Right cardiac atrium (tissue), 5 donors: ENCODE data around the gene KATNBL1. TPM values are rescaled to one million over a fixed set of nuclear protein-coding genes. Genes with fewer than 3 reads are reported as not detected.
"Not testable (repeated sequence)": the region's sequence is repeated elsewhere in the genome, so short reads cannot be mapped to it uniquely, and the experiment has no call there.

ENCODE experiments used
- ATAC-seq, 2 donors: fragments of 200-7000 bp; cut with Tn5 transposase; one replicate each; pipeline versions ENCODE4 v1.8.0 to v1.9.1; 2020; ENCODE audit warnings: moderate library complexity in 2 of 2, mild to moderate bottlenecking in 1 of 2
- DNase-seq, 3 donors: peaks; one replicate each; pipeline ENCODE4 v3.0.0-alpha.2; 2020
- H3K27ac ChIP-seq: one replicate; pipeline ENCODE4 v1.5.1; 2013; ENCODE audit warnings: mild to moderate bottlenecking, low read length, control low read depth, moderate library complexity
- H3K27me3 ChIP-seq: one replicate; pipeline ENCODE4 v1.6.1; 2013; ENCODE audit not compliant: control insufficient read depth, insufficient read depth
- H3K4me1 ChIP-seq: one replicate; pipeline ENCODE4 v1.6.1; 2013; ENCODE audit warnings: low read length; ENCODE audit not compliant: control insufficient read depth, insufficient read depth
- H3K4me3 ChIP-seq: one replicate; pipeline ENCODE4 v1.5.1; 2013; ENCODE audit warnings: low read length, control low read depth
- H3K9me3 ChIP-seq: one replicate; pipeline ENCODE4 v1.6.1; 2013; ENCODE audit warnings: low read length; ENCODE audit not compliant: control insufficient read depth
- WGBS: extraction: QIAGEN DNeasy Blood & Tissue Kit; methylation state at CpG from one replicate; pipeline ENCODE4 v1.1.7; 2013; 5-methylcytosine and 5-hydroxymethylcytosine counted together
- intact Hi-C, 4 donors: fragments of 100-400 bp; cut with DNase I; formaldehyde crosslinking; loops; one replicate each; pipeline versions ENCODE4 v1.11.0 to v1.14.0; 2022 to 2023
- polyA plus RNA-seq: library from polyadenylated mRNA; stranded (reverse); fragments of 200-250 nt; gene quantifications from one replicate; pipeline ENCODE4 v1.2.3, GENCODE V29; 2013
- total RNA-seq, 4 donors: library from RNA; stranded (reverse); fragmentation: NEBNext Ultra II Directional; extraction: Animal tissue kit (Norgen Biotek cat#: 25700); gene quantifications; one replicate each; pipeline ENCODE4 v1.2.1, GENCODE V29; 2021
- donor health status: healthy with polysubstance abuse.
- donor health status: DM: no; HTN: yes; CAD: no.
- donor health status: DM: no; HTN: no; CAD: no.
- donor health status: DM: no; HTN: yes; CAD: no; lungs with severe emphysema.
- donor health status: DM: yes; HTN: yes; CAD: no.

Gene KATNBL1
- total and polyA plus RNA-seq, 5 donors = 12.0 to 26.1 (median 21.3) TPM

DNA sequence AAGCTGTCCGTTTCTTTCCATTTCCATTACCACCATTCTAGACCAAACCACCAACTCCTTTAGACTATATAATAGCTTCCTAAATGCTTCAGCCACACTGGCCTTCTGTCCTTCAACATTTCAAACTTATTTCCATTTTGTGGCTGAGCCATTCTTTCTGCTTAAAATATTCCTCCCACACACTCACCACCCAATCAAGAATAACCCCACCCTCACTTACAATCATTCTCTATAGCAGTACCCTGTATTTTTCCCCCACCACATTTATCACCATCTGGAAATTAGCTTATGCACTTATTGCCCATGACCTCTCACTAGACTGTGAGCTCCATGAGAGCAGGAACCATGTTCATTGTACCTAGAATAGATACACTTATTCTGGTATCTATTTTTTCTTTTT lies 6.6 kb downstream of the KATNBL1 start:
- intact Hi-C loops = no loop called here
- no peaks in the 10 kb centered on the region for H3K9me3 ChIP-seq
- H3K4me3 ChIP-seq = no peak overlapping the region
- peaks cover 3% of the 10 kb centered on the region for H3K4me1 ChIP-seq
- DNase-seq (no peak), ATAC-seq (no peak)
- WGBS = 92% methylated on average over 1 of the region's 1 CpG
- H3K27ac ChIP-seq = no peak overlapping the region
- H3K27me3 ChIP-seq = no peaks in the 10 kb centered on the region

DNA sequence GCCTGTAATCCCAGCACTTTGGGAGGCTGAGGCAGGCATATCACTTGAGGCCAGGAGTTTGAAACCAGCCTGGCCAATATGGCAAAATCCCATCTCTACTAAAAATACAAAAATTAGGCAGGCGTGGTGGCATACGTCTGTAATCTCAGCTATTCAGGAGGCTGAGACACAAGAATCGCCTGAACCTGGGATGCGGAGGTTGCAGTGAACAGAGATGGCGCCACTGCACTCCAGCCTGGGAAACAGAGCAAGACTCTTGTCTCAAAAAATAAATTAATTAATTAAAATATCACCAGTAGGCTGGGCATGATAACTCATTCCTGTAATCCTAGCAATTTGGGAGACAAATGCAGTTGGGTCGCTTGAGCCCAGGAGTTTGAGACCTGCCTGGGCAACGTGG lies 16.6 kb downstream of the KATNBL1 start:
- H3K27ac ChIP-seq, H3K4me3 ChIP-seq, DNase-seq, ATAC-seq, intact Hi-C loops, H3K4me1 ChIP-seq, H3K27me3 ChIP-seq, H3K9me3 ChIP-seq: not testable (repeated sequence)
- 86% methylated on average over 7 of the region's 7 CpGs for WGBS

DNA sequence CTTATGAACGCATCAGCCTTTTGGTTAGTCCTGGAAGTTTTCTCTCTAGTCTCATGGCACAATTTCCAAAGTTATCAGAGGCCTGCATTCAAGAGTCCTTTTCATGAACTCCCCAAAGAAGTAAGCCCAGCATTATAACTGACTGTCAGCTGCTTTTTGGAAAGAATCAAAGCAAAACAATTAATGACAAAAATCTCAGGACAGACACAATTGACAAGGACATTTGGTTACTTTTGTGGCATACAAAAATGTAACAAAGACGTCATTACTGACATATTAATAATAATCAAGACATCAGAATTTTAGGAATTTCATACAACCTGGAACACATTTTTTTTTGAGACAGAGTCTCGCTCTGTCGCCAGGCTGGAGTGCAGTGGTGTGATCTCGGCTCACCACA lies 21.2 kb downstream of the KATNBL1 start:
- intact Hi-C loops = loop anchor here in 1 of 4 donors (10.0 kb wide), 1 partner anchor 54 kb away; no protein-coding TSS in a partner anchor
- WGBS = 76% methylated on average over 5 of the region's 5 CpGs
- no peak overlapping the region for H3K27ac ChIP-seq
- H3K27me3 ChIP-seq = no peaks in the 10 kb centered on the region
- ATAC-seq (no peak), DNase-seq (no peak)
- no peaks in the 10 kb centered on the region for H3K9me3 ChIP-seq
- no peaks in the 10 kb centered on the region for H3K4me1 ChIP-seq
- no peak overlapping the region for H3K4me3 ChIP-seq

DNA sequence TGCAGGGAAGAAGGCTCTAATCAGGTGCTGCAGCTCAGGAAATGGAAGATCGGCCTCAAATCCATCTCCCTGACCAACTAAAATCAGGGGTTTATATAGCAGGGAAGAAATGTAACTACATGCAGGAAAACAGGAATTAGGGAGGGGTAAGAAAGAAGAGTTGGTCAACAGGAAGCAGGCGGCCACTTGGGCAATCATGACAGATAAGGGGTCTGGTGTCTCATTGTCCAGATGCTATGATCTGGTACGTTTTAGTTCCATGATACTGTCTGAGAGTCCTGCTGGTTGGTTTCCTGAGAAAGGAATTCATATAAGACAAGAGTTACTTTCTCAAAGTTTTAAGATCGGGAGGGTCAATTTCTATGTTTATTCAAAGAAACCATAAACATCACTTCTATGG lies 24.2 kb downstream of the KATNBL1 start:
- no peak for ATAC-seq
- 61% methylated on average over 4 of the region's 4 CpGs for WGBS

DNA sequence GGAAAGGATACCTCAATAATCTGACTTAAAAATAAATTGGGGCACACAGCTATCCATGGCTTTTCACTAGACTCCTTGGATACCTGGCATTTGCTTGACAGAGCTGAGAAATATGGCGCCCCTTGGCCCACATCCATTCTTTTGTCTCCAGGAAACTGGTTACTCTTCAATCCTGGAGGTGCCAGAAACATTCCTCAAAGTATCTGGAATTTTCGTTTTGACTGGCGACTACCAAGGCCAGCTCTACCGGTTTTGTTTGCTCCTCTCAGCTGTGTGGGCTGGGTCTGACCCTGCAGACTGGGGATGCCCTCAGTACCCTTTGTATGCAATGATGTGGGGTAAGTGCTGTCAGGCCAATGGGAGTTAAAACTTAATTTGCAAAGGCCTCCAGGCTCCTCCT lies 27.0 kb downstream of the KATNBL1 start:
- intact Hi-C loops = loop anchor here in 1 of 4 donors (10.0 kb wide), 1 partner anchor 48 kb away; no protein-coding TSS in a partner anchor
- Histone ChIP-seq H3K27ac (no peak overlapping the region), H3K9me3 (no peaks in the 10 kb centered on the region), H3K4me3 (no peak overlapping the region), H3K4me1 (no peaks in the 10 kb centered on the region), H3K27me3 (no peaks in the 10 kb centered on the region)
- DNase-seq (no peak), ATAC-seq (no peak)
- 58% methylated on average over 4 of the region's 4 CpGs for WGBS

More for the DNA sequence above, 24.2 kb downstream of the KATNBL1 start:
- no peak for DNase-seq
- Histone ChIP-seq H3K27me3 (no peaks in the 10 kb centered on the region), H3K4me3 (no peak overlapping the region), H3K9me3 (no peaks in the 10 kb centered on the region), H3K4me1 (no peaks in the 10 kb centered on the region), H3K27ac (no peak overlapping the region)
- intact Hi-C loops = loop anchor here in 1 of 4 donors (10.0 kb wide), 1 partner anchor 51 kb away; no protein-coding TSS in a partner anchor

DNA sequence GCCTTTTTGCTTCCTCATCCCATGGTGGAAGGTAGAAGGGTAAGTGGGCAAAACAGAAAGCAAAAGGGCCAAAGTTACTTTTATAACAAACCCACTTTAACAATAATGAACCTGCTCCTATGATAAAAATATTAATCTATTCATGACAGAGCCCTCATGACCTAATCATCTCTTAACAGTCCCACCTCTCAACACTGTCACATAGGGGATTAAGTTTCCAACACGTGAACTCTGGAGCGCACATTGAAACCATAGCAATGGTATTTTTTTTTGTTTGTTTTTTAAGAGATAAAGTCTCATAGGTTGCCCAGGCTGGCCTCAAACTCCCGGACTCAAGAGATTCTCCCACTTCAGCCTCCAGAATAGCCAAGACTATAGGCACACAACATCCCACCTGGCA lies 30.7 kb downstream of the KATNBL1 start:
- Histone ChIP-seq H3K4me1 (no peaks in the 10 kb centered on the region), H3K9me3 (no peaks in the 10 kb centered on the region), H3K4me3 (no peak overlapping the region), H3K27ac (no peak overlapping the region), H3K27me3 (no peaks in the 10 kb centered on the region)
- DNase-seq = no peak
- ATAC-seq = no peak
- WGBS = 75% methylated on average over 3 of the region's 3 CpGs
- intact Hi-C loops = no loop called here

DNA sequence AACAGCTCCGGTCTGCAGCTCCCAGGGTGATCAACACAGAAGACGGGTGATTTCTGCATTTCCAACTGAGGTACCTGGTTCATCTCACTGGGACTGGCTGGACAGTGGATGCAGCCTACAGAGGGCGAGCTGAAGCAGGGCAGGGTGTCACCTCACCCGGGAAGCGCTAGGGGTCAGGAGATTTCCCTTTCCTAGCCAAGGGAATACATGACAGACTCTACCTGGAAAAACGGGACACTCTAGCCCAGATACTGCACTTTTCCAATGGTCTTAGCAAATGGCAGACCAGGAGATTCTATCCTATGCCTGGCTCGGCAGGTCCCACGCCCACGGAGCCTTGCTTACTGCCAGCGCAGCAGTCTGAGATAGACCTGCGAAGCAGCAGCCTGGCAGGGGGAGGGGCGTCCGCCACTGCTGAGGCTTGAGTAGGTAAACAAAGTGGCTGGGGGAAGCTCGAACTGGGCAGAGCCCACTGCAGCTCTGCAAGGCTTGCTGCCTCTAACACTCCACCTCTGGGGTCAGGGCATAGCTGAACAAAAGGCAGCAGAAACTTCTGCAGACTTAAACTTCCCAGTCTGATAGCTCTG lies 43.8 kb downstream of the KATNBL1 start:
- H3K4me1 ChIP-seq, DNase-seq, H3K4me3 ChIP-seq, H3K9me3 ChIP-seq, intact Hi-C loops, ATAC-seq, H3K27me3 ChIP-seq, H3K27ac ChIP-seq: not testable (repeated sequence)
- WGBS = 91% methylated on average over 14 of the region's 14 CpGs

DNA sequence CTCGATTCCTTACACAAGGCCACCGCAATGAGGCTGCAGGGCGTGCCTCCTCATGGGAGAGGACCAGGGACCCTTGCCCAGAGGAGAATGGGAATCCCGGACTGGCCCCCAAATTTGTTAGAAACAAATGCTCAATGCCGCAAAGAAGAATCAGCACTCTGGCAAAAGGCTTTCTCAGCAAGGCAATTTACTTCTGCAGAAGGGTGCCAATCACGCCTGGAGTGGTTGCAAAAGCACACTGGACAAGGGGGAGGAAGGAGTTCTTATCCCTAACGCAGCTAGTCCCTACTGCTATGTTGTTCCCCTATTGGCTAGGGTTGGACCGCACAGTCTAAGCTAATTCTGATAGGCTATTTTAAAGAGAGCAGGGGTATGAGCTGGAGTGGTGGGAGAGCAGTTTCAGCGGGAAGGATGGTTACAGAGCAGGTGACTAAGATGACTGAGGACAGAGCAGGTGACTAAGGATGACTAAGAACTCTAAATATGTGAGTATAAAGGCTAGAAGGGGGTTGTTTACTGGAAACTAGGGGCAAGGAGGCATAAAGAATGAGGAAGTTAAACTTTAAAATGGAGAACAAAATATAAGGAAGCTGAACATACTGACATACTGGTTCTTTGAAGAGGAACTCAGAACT lies 48.5 kb downstream of the KATNBL1 start:
- no peaks in the 10 kb centered on the region for H3K4me1 ChIP-seq
- H3K4me3 ChIP-seq = no peak overlapping the region
- intact Hi-C loops = no loop called here
- no peaks in the 10 kb centered on the region for H3K27me3 ChIP-seq
- ATAC-seq (no peak), DNase-seq (no peak)
- 88% methylated on average over 9 of the region's 9 CpGs for WGBS
- no peak overlapping the region for H3K27ac ChIP-seq
- H3K9me3 ChIP-seq = peaks cover 3% of the 10 kb centered on the region

DNA sequence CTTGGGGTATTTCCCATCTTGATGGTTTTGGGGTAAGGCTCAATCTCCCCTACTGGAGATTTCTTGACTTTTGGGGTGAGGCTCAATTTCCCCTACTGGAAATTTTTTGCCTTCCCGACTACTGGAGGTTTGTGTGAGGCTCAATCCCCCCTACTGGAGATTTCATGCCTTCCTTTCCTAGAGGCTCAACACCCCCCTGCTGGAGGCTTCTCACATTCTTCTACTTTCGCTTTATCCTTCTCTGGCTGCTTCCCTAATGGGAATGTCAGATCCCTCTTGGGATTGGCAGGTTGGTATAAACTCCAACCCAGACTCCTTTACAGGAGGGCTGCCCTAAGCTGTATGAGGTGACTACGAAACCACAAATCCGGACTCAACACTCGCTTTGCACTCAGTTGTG lies 49.2 kb downstream of the KATNBL1 start:
- H3K4me1 ChIP-seq = no peaks in the 10 kb centered on the region
- no peaks in the 10 kb centered on the region for H3K27me3 ChIP-seq
- no peak for DNase-seq
- intact Hi-C loops = no loop called here
- no peak overlapping the region for H3K4me3 ChIP-seq
- peaks cover 3% of the 10 kb centered on the region for H3K9me3 ChIP-seq
- WGBS = 99% methylated on average over 5 of the region's 5 CpGs
- no peak overlapping the region for H3K27ac ChIP-seq
- no peak for ATAC-seq

DNA sequence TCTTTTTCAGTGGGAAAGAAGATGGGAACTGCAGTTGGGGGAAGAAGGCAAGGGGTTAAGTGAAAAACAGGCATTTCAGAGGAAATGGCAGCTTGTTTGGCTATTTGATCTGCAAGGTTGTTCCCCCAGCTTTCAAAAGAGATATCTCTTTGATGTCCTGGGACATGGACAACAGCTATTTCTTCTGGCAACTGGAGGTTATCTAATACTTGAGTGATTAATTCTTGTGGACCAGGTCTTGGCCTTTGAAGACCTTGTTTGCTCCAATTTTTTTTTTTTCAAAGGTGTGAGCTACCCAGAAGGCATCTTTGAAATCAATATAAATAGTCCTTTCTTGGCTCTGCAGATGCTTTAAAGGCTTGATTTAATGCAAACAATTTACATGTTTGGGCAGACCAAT lies 51.5 kb downstream of the KATNBL1 start:
- no peaks in the 10 kb centered on the region for H3K4me1 ChIP-seq
- intact Hi-C loops = no loop called here
- peaks cover 3% of the 10 kb centered on the region for H3K9me3 ChIP-seq
- no peak overlapping the region for H3K27ac ChIP-seq
- H3K4me3 ChIP-seq = no peak overlapping the region
- ATAC-seq (no peak), DNase-seq (no peak)
- no peaks in the 10 kb centered on the region for H3K27me3 ChIP-seq

DNA sequence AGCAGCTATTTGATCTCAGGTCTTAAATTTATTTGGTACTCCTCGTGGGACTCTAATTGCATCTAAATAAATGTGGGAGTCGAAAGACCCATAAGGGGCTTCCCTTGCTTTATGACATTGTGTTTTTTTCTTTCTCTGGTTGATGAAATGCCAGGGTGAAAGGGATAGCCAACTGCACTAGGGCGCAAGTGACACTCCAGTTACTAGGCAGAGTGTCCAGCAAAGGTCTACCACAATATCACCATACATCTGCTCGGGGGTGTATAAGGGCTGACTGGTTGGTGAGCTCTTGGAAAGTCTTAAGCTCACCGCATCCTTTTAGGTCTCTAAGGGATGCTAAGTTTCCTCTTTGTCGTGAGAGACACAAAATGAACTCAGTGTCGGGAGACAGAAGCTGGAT lies 54.0 kb downstream of the KATNBL1 start:
- peaks cover 2% of the 10 kb centered on the region for H3K9me3 ChIP-seq
- H3K4me1 ChIP-seq = no peaks in the 10 kb centered on the region
- no peak for ATAC-seq
- H3K27ac ChIP-seq = no peak overlapping the region
- DNase-seq = no peak
- intact Hi-C loops = no loop called here
- no peak overlapping the region for H3K4me3 ChIP-seq
- 92% methylated on average over 7 of the region's 7 CpGs for WGBS
- no peaks in the 10 kb centered on the region for H3K27me3 ChIP-seq
